Measurements from ENCODE around the gene SYNE1. TPM values are rescaled to one million over a fixed set of nuclear protein-coding genes. Genes with fewer than 3 reads are reported as not detected.

SYNE1 gene
- polyA plus RNA-seq, 1 donor from 2014 or later, result 38.5 TPM

- Histone ChIP-seq H2AFZ (ENCODE audit: low read depth, low read length) (no peak overlapping the region), H3K36me3 (ENCODE audit: insufficient read depth, low read length) (no peaks in the 10 kb centered on the region), H3K79me2 (replicated peaks; ENCODE audit: insufficient read depth, low read length) (no peaks in the 10 kb centered on the region), H3K9ac (ENCODE audit: low read length) (no peak overlapping the region), H4K20me1 (ENCODE audit: insufficient read depth) (no peaks in the 10 kb centered on the region), H3K4me3 (ENCODE audit: low read length) (no peak overlapping the region), H3K27ac (ENCODE audit: low read length) (no peak overlapping the region), H3K9me2 (ENCODE audit: insufficient read depth, low read length) (no peaks in the 10 kb centered on the region), H3F3A (ENCODE audit: insufficient read depth, low read length, poor library complexity, severe bottlenecking) (no peaks in the 10 kb centered on the region), H3K4me2 (ENCODE audit: low read length) (no peak overlapping the region), H3K27me3 (ENCODE audit: insufficient read depth, low read depth, low read length) (no peaks in the 10 kb centered on the region), H3K9me3 (ENCODE audit: low read length) (no peaks in the 10 kb centered on the region)
- TF ChIP-seq RAD21 (conservative IDR thresholded peaks at IDR 0.05) (no peak), SMC3 (conservative IDR thresholded peaks at IDR 0.05; ENCODE audit: poor library complexity) (no peak), EZH2 (IDR thresholded peaks at IDR 0.05; ENCODE audit: borderline replicate concordance, insufficient read depth, low read length, poor library complexity, severe bottlenecking) (no peak), EP300 (conservative IDR thresholded peaks at IDR 0.05; ENCODE audit: poor library complexity, severe bottlenecking) (no peak), TAF1 (IDR thresholded peaks at IDR 0.05; ENCODE audit: low read depth) (no peak), CTCF (IDR thresholded peaks at IDR 0.05; ENCODE audit: poor library complexity, severe bottlenecking) (no peak), REST (IDR thresholded peaks at IDR 0.05; ENCODE audit: borderline replicate concordance) (no peak), MXI1 (conservative IDR thresholded peaks at IDR 0.05; ENCODE audit: poor library complexity, severe bottlenecking) (no peak), POLR2AphosphoS5 (IDR thresholded peaks at IDR 0.05) (no peak)
Observed at GRCh38 chr6:152583888-152584287, 53.3 kb downstream of the SYNE1 start.

GRCh38 chr6:152576525-152576924, 60.6 kb downstream of the SYNE1 start:
- Histone ChIP-seq H3K4me2 (ENCODE audit: low read length) (no peak overlapping the region), H3K27ac (ENCODE audit: low read length) (no peak overlapping the region), H3K9me3 (ENCODE audit: low read length) (no peaks in the 10 kb centered on the region), H3K27me3 (ENCODE audit: insufficient read depth, low read depth, low read length) (no peaks in the 10 kb centered on the region), H3K36me3 (ENCODE audit: insufficient read depth, low read length) (no peaks in the 10 kb centered on the region), H3F3A (ENCODE audit: insufficient read depth, low read length, poor library complexity, severe bottlenecking) (no peaks in the 10 kb centered on the region), H2AFZ (ENCODE audit: low read depth, low read length) (no peak overlapping the region), H3K4me3 (ENCODE audit: low read length) (no peak overlapping the region), H3K9me2 (ENCODE audit: insufficient read depth, low read length) (no peaks in the 10 kb centered on the region), H3K79me2 (replicated peaks; ENCODE audit: insufficient read depth, low read length) (no peaks in the 10 kb centered on the region), H4K20me1 (ENCODE audit: insufficient read depth) (no peaks in the 10 kb centered on the region), H3K9ac (ENCODE audit: low read length) (no peak overlapping the region)
- TF ChIP-seq CTCF (IDR thresholded peaks at IDR 0.05; ENCODE audit: poor library complexity, severe bottlenecking) (no peak), MXI1 (conservative IDR thresholded peaks at IDR 0.05; ENCODE audit: poor library complexity, severe bottlenecking) (no peak), EZH2 (IDR thresholded peaks at IDR 0.05; ENCODE audit: borderline replicate concordance, insufficient read depth, low read length, poor library complexity, severe bottlenecking) (no peak)
